GM21737 (cell line): ENCODE measurements around the gene PGC.

Experiments used
- ATAC-seq: cut with Tn5 transposase; IDR thresholded peaks from one replicate; pipeline ENCODE4 v1.9.1; 2021; ENCODE audit warnings: mild to moderate bottlenecking, moderate library complexity; ENCODE audit not compliant: unreplicated experiment

The PGC gene

DNA sequence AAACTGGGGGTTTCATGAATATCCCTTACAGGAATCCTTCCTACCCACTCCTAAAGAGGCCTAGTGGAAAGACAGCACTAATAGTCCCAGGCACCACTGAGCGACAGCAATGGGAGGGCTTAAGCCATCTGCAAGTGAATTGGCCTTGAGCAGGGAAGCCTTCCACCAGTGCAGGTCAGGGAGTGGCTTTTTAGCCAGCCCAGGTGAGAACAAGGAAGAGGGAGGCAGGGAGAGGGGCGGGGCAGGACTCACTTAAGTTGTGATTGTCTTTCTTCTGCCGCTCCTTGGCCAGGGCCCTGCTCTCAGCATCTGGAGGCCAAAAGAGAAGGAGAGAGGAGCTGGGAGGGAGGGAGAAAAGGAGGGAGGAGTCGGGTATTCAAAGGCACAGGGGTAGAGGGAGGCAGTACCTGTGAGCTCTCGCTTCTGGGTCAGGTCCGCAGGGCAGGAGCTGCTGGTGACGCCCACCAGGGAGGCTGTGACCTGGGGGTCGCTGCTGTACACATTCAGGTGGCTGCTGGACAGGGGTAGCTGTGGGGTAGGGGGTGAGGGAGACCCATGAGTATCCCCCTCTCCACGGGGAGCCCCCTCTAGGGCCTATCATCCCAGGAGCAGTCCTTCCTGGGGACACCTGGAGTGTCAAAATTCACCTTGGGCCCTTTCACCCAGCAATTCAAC lies 59.6 kb downstream of the PGC start:
- no peak for ATAC-seq
